Ovary (tissue), 9 donors: ENCODE results near the gene ZPBP2. TPM values are rescaled to one million over a fixed set of nuclear protein-coding genes. Genes with fewer than 3 reads are reported as not detected.
"Not testable (repeated sequence)": the region's sequence is repeated elsewhere in the genome, so short reads cannot be mapped to it uniquely, and the experiment has no call there.

Source experiments
- DNase-seq, 5 donors: peaks; one replicate each; pipeline ENCODE4 v3.0.0-alpha.2; 2019 to 2020
- H3K27ac ChIP-seq, 2 donors: fragments of 200-600 bp; one replicate each; pipeline versions ENCODE4 v1.5.1 to v1.8.0; 2019 to 2022
- H3K27me3 ChIP-seq: fragments of 200-600 bp; one replicate; pipeline ENCODE4 v1.8.0; 2022
- H3K36me3 ChIP-seq: fragments of 200-600 bp; sonication (generic); one replicate; pipeline ENCODE4 v1.5.1; 2019
- H3K4me1 ChIP-seq: one replicate; pipeline ENCODE4 v1.8.1; 2013; ENCODE audit warnings: mild to moderate bottlenecking, moderate library complexity; ENCODE audit not compliant: insufficient read depth
- H3K4me3 ChIP-seq: fragments of 200-600 bp; sonication (generic); one replicate; pipeline ENCODE4 v1.5.1; 2017
- H3K9me3 ChIP-seq, 2 donors: fragments of 200-600 bp in 1 of 2; sonication (generic) in 1 of 2; one replicate each; pipeline versions ENCODE4 v1.5.1 to v1.8.1; 2013 to 2019; ENCODE audit warnings: mild to moderate bottlenecking in 1 of 2, moderate library complexity in 1 of 2
- EP300 ChIP-seq: sonication (generic); formaldehyde crosslinking; IDR thresholded peaks from one replicate; pipeline ENCODE4 v1.6.1; 2017; ENCODE audit warnings: antibody characterized with exemption
- POLR2A ChIP-seq: fragments of 450-650 bp; IDR thresholded peaks from one replicate; pipeline ENCODE4 v1.6.1; 2017; ENCODE audit warnings: antibody characterized with exemption, mild to moderate bottlenecking, moderate library complexity
- WGBS, 3 donors: extraction: QIAGEN DNeasy Blood & Tissue Kit in 1 of 3; methylation state at CpG; one replicate each; pipeline versions ENCODE4 v1.1.5 to v1.1.7; 2013 to 2017; 5-methylcytosine and 5-hydroxymethylcytosine counted together
- intact Hi-C, 4 donors: fragments of 100-400 bp; cut with DNase I; formaldehyde crosslinking; loops; one replicate each; pipeline versions ENCODE4 v1.11.0 to v1.15.1; 2022 to 2023
- polyA plus RNA-seq, 2 donors: library from polyadenylated mRNA; stranded (reverse); fragments of 200-250 nt in 1 of 2; fragments of 350-450 nt in 1 of 2; fragmentation: Illumina TruSeq in 1 of 2; extraction: RNeasy Lipid Tissue Mini Kit (QIAGEN cat#74804) in 1 of 2; gene quantifications; one replicate each; pipeline ENCODE4 v1.2.3, GENCODE V29; 2013 to 2014
- total RNA-seq, 7 donors: library from RNA; depleted of rRNA in 2 of 7; stranded (reverse); fragments of >200 nt in 2 of 7; fragmentation: NEBNext Ultra II Directional in 3 of 7; extraction: Animal tissue kit (Norgen Biotek cat#: 25700) in 3 of 7; gene quantifications; one replicate each; pipeline versions ENCODE4 v1.1.0 to v1.2.4, GENCODE V29; 2016 to 2023
- TF ChIP-seq, protein P1 (sequence below), 3 donors: fragments of 450-650 bp in 2 of 3; fragments of 200-600 bp in 1 of 3; IDR thresholded peaks; one replicate each; pipeline versions ENCODE4 v1.5.1 to v1.8.0; 2016 to 2022; ENCODE audit warnings: antibody characterized with exemption in 3 of 3, mild to moderate bottlenecking in 1 of 3
- donor health status: DM: no; HTN: no; CAD: no; lungs with moderate emphysema.
- donor health status: DM: no; HTN: no; CAD: no.
- donor health status: Bipolar disorder and iron deficiency.
- donor health status: DM: yes; HTN: yes; CAD: no.
- donor health status: DM: no; HTN: no; CAD: no.
- donor health status: DM: yes; HTN: yes; CAD: no.

Gene ZPBP2
- total and polyA plus RNA-seq, 9 donors: not detected

DNA sequence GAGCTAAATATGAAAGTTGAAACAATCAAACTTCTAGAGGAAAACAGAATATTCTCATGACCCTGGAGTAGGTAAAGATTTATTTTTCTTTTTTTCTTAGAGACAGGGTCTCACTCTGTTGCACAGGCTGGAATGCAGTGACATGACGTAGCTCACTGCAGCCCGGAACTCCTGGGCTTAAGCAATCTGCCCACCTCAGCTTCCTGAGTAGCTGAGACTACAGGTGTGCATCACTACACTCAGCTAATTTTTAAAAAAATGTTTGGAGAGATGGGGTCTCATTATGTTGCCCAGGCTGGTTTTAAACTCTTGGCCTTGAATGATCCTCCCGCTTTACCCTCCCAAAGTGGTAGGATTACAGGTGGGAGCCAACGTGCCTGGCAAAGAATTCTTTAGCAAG, 19.4 kb upstream of the ZPBP2 start:
- no peaks in the 10 kb centered on the region for H3K27me3 ChIP-seq
- 68 to 82% (median 72%) methylated on average over 4 of the region's 4 CpGs for WGBS, 3 donors
- intact Hi-C loops: no loop called here
- H3K27ac ChIP-seq: no peak overlapping the region
- H3K36me3 ChIP-seq: no peaks in the 10 kb centered on the region
- no peak for TF ChIP-seq EP300
- TF ChIP-seq, protein P1, sequence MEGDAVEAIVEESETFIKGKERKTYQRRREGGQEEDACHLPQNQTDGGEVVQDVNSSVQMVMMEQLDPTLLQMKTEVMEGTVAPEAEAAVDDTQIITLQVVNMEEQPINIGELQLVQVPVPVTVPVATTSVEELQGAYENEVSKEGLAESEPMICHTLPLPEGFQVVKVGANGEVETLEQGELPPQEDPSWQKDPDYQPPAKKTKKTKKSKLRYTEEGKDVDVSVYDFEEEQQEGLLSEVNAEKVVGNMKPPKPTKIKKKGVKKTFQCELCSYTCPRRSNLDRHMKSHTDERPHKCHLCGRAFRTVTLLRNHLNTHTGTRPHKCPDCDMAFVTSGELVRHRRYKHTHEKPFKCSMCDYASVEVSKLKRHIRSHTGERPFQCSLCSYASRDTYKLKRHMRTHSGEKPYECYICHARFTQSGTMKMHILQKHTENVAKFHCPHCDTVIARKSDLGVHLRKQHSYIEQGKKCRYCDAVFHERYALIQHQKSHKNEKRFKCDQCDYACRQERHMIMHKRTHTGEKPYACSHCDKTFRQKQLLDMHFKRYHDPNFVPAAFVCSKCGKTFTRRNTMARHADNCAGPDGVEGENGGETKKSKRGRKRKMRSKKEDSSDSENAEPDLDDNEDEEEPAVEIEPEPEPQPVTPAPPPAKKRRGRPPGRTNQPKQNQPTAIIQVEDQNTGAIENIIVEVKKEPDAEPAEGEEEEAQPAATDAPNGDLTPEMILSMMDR (IDR thresholded peaks at IDR 0.05): no peak
- no peak for TF ChIP-seq POLR2A
- DNase-seq: no peak
- H3K4me3 ChIP-seq: no peak overlapping the region
- no peaks in the 10 kb centered on the region for H3K9me3 ChIP-seq
- no peaks in the 10 kb centered on the region for H3K4me1 ChIP-seq

DNA sequence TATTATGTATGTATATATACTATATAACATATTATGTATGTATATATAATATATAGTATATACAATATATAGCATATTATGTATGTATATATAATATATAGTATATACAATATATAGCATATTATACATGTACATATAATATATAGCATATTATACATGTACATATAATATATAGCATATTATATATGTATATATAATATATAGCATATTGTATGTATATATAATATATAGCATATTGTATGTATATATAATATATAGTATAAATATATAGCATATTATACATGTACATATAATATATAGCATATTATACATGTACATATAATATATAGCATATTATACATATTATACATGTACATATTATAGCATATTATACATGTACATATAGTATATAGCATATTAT, 17.8 kb upstream of the ZPBP2 start:
- H3K27me3 ChIP-seq, H3K4me1 ChIP-seq, H3K27ac ChIP-seq, H3K9me3 ChIP-seq, intact Hi-C loops, DNase-seq, H3K4me3 ChIP-seq, H3K36me3 ChIP-seq: not testable (repeated sequence)

DNA sequence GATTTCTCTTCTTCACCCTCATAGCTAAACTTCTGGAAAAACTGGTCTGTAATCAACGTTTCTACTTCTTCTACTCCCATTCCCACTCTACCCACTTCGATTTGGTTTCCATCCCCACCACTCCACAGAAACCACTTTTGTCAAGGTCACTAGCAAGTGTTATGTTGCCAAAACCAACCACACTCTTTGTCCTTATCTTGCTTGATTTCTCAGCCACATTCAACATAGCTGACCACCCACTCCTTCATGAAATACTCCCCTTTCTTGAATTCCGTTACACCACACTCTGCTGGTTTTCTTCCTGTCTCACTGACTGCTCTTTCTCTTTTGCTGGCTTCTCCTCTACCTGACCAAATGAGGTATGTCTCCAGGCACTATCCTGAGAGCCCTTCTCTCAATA, 15.8 kb upstream of the ZPBP2 start:
- Histone ChIP-seq H3K4me3 (no peak overlapping the region), H3K9me3 (no peaks in the 10 kb centered on the region), H3K27ac (no peak overlapping the region), H3K36me3 (no peaks in the 10 kb centered on the region), H3K4me1 (no peaks in the 10 kb centered on the region), H3K27me3 (no peaks in the 10 kb centered on the region)
- WGBS, 3 donors: 2 to 14% (median 4%) methylated on average over 3 of the region's 3 CpGs
- no peak for DNase-seq
- no peak for TF ChIP-seq EP300
- TF ChIP-seq, protein P1 (IDR thresholded peaks at IDR 0.05): no peak
- TF ChIP-seq POLR2A: no peak
- intact Hi-C loops: no loop called here

DNA sequence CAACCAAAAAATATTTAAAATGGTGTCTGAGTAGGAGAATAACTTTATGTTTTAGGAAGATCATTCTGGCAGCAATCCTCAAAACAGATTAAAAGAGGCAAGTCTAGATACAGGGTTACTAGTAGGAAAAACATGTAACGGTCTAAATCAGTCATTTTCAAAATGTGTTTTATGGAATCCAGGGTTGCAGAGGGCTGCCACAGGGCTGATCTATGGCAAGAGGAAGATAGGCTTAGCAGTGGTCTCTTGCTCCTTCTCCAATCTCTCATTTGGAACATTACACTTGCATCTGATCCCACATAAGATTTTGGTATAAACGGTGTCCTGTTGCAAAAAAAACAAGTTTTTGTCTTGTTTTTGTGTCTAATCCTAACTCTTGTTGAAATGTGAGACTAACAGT, 13.1 kb upstream of the ZPBP2 start:
- 49 to 65% (median 57%) methylated on average over 2 of the region's 2 CpGs for WGBS, 3 donors
- Histone ChIP-seq H3K27ac (no peak overlapping the region), H3K9me3 (no peaks in the 10 kb centered on the region), H3K36me3 (no peaks in the 10 kb centered on the region), H3K4me3 (no peak overlapping the region), H3K27me3 (no peaks in the 10 kb centered on the region), H3K4me1 (no peaks in the 10 kb centered on the region)
- TF ChIP-seq, protein P1 (IDR thresholded peaks at IDR 0.05): no peak
- no peak for DNase-seq
- intact Hi-C loops: no loop called here

DNA sequence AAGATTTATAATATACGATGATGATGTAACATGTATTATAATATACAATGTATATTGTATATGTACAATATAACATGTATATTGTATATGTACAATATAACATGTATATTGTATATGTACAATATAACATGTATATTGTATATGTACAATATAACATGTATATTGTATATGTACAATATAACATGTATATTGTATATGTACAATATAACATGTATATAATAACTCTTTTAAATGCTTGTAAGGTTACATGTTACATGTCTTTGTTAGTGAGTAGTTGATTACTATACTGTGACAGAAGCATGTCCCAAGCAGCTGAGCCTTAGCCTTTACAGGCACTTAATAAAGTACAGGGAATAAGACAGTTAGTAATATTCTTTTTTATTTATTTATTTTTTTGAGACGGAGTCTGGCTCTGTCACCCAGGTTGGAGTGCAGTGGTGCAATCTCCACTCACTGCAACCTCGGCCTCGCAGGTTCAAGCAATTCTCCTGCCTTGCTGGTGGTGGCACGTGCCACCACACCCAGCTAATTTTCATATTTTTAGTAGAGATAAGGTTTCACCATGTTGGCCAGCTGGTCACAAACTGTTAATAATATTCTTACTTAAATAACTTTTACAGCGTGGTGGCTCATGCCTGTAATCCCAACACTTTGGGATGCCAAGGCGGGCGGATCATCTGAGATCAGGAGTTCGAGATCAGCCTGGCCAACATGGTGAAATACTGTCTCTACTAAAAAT, 11.9 kb upstream of the ZPBP2 start:
- H3K27me3 ChIP-seq, H3K27ac ChIP-seq, DNase-seq, H3K9me3 ChIP-seq, H3K4me1 ChIP-seq, H3K4me3 ChIP-seq, H3K36me3 ChIP-seq, intact Hi-C loops: not testable (repeated sequence)
- WGBS, 3 donors: 83 to 86% (median 83%) methylated on average over 9 of the region's 9 CpGs
